Type B pancreatic cell (in vitro differentiated cells): Measurements from ENCODE around the gene EEF1B2. TPM values are rescaled to one million over a fixed set of nuclear protein-coding genes. Genes with fewer than 3 reads are reported as not detected.

Source experiments
- DNase-seq: peaks from one replicate; pipeline ENCODE4 v3.0.0; 2021; ENCODE audit warnings: mixed read lengths; ENCODE audit not compliant: unreplicated experiment; ENCODE audit errors: extremely low spot score
- H3K27ac Mint-ChIP-seq: 2 replicates; pipeline ENCODE4 v1.8.0; 2021; ENCODE audit warnings: mild to moderate bottlenecking, mixed read lengths
- H3K27me3 Mint-ChIP-seq: 2 replicates; pipeline ENCODE4 v1.8.0; 2021; ENCODE audit warnings: mixed read lengths
- H3K36me3 Mint-ChIP-seq: 2 replicates; pipeline ENCODE4 v1.8.0; 2021; ENCODE audit warnings: mixed read lengths
- H3K4me1 Mint-ChIP-seq: one replicate; pipeline ENCODE4 v1.8.0; 2021; ENCODE audit warnings: mixed read lengths; ENCODE audit not compliant: unreplicated experiment
- H3K4me3 Mint-ChIP-seq: 2 replicates; pipeline ENCODE4 v1.8.0; 2021; ENCODE audit warnings: mild to moderate bottlenecking, mixed read lengths
- H3K9me3 Mint-ChIP-seq: 2 replicates; pipeline ENCODE4 v1.8.0; 2021; ENCODE audit warnings: mixed read lengths
- CTCF ChIP-seq: fragments of 200-600 bp; sonication (generic); conservative IDR thresholded peaks from 2 replicates; pipeline ENCODE4 v1.5.0; 2021; ENCODE audit warnings: antibody characterized with exemption, mild to moderate bottlenecking
- total RNA-seq: library from RNA; stranded (reverse); gene quantifications from 2 replicates; pipeline ENCODE4 v1.2.1, GENCODE V29; 2021; ENCODE audit warnings: low replicate concordance

The EEF1B2 gene
- total RNA-seq, 1 donor from 2014 or later: 674 TPM

GRCh38 chr2:206125901-206126300 is 33.8 kb upstream of the EEF1B2 start:
- peaks cover 28% of the 10 kb centered on the region for H3K36me3 Mint-ChIP-seq

GRCh38 chr2:206127656-206128055 is 32.0 kb upstream of the EEF1B2 start:
- TF ChIP-seq CTCF: no peak
- Mint-ChIP-seq H3K9me3 (no peaks in the 10 kb centered on the region), H3K36me3 (peaks cover 19% of the 10 kb centered on the region), H3K27me3 (no peaks in the 10 kb centered on the region), H3K4me3 (no peak overlapping the region), H3K4me1 (no peaks in the 10 kb centered on the region), H3K27ac (no peak overlapping the region)
- no peak for DNase-seq

More at GRCh38 chr2:206125901-206126300, 33.8 kb upstream of the EEF1B2 start:
- no peak for TF ChIP-seq CTCF
- Mint-ChIP-seq H3K4me1 (no peaks in the 10 kb centered on the region), H3K9me3 (no peaks in the 10 kb centered on the region), H3K27me3 (no peaks in the 10 kb centered on the region), H3K4me3 (no peak overlapping the region), H3K27ac (no peak overlapping the region)
- DNase-seq: no peak

GRCh38 chr2:206143451-206143850 is 16.2 kb upstream of the EEF1B2 start:
- peaks cover 25% of the 10 kb centered on the region for H3K36me3 Mint-ChIP-seq

GRCh38 chr2:206144383-206144782 is 15.3 kb upstream of the EEF1B2 start:
- Mint-ChIP-seq H3K27me3 (no peaks in the 10 kb centered on the region), H3K27ac (no peak overlapping the region), H3K4me1 (no peaks in the 10 kb centered on the region), H3K9me3 (no peaks in the 10 kb centered on the region), H3K4me3 (no peak overlapping the region), H3K36me3 (peaks cover 29% of the 10 kb centered on the region)
- no peak for DNase-seq
- TF ChIP-seq CTCF: no peak

More at GRCh38 chr2:206143451-206143850, 16.2 kb upstream of the EEF1B2 start:
- Mint-ChIP-seq H3K27me3 (no peaks in the 10 kb centered on the region), H3K4me1 (no peaks in the 10 kb centered on the region), H3K9me3 (no peaks in the 10 kb centered on the region), H3K27ac (no peak overlapping the region), H3K4me3 (no peak overlapping the region)
- DNase-seq: no peak
- no peak for TF ChIP-seq CTCF

- Mint-ChIP-seq H3K27ac (no peak overlapping the region), H3K36me3 (peaks cover 28% of the 10 kb centered on the region), H3K4me1 (no peaks in the 10 kb centered on the region), H3K27me3 (no peaks in the 10 kb centered on the region), H3K9me3 (no peaks in the 10 kb centered on the region), H3K4me3 (no peak overlapping the region)
- DNase-seq: no peak
- TF ChIP-seq CTCF: no peak
These were observed 14.0 kb upstream of the EEF1B2 start for GRCh38 chr2:206145665-206146064.

- Mint-ChIP-seq H3K4me3 (no peak overlapping the region), H3K36me3 (peaks cover 18% of the 10 kb centered on the region), H3K9me3 (no peaks in the 10 kb centered on the region), H3K27ac (no peak overlapping the region), H3K27me3 (no peaks in the 10 kb centered on the region), H3K4me1 (no peaks in the 10 kb centered on the region)
- no peak for DNase-seq
- TF ChIP-seq CTCF: no peak
These were observed 10.4 kb upstream of the EEF1B2 start for GRCh38 chr2:206149330-206149729.
